Panc1 (cell line): ENCODE measurements around the gene DLL3. TPM values are rescaled to one million over a fixed set of nuclear protein-coding genes. Genes with fewer than 3 reads are reported as not detected.

Experiments
- ATAC-seq: fragments of 200-7000 bp; cut with Tn5 transposase; 2 replicates; pipeline ENCODE4 v1.9.1; 2020; ENCODE audit warnings: mild to moderate bottlenecking, moderate library complexity
- BruUV-seq: library from RNA; stranded (reverse); fragments of 400-500 nt; replicated peaks from 2 replicates; lab custom pipeline; 2021; lab: Mats Ljungman, UMichigan
- CTCF ChIA-PET: fragments of 300-600 bp; sonication (Branson Sonifier 250); formaldehyde crosslinking; loops from one replicate; lab custom pipeline; 2022; ENCODE audit warnings: antibody characterized with exemption; lab: Charles Lee
- POLR2A ChIA-PET: fragments of 300-600 bp; sonication (Branson Sonifier 250); formaldehyde crosslinking; loops from one replicate; lab custom pipeline; 2022; ENCODE audit warnings: antibody characterized with exemption; lab: Charles Lee
- DNase-seq: peaks from one replicate; pipeline ENCODE4 v3.0.0-alpha.2; 2010; ENCODE audit warnings: low read depth, low spot score
- H3K27ac ChIP-seq: 2 replicates; pipeline ENCODE4 v1.5.1; 2011; ENCODE audit warnings: mild to moderate bottlenecking, low read length, inconsistent platforms
- H3K27me3 ChIP-seq: fragments of 200-500 bp; sonication (Bioruptor generic); 2 replicates; pipeline ENCODE4 v1.6.0; 2014; ENCODE audit warnings: low read length, inconsistent platforms; ENCODE audit not compliant: control insufficient read depth, insufficient read depth
- H3K36me3 ChIP-seq: fragments of 200-500 bp; sonication (Bioruptor generic); 2 replicates; pipeline ENCODE4 v1.5.1; 2014; ENCODE audit warnings: inconsistent platforms, mild to moderate bottlenecking, low read length, moderate library complexity; ENCODE audit not compliant: control insufficient read depth, insufficient read depth
- H3K4me1 ChIP-seq: 2 replicates; pipeline ENCODE4 v1.5.1; 2011; ENCODE audit warnings: inconsistent platforms, mild to moderate bottlenecking, low read length, moderate library complexity; ENCODE audit not compliant: control insufficient read depth, insufficient read depth
- H3K4me3 ChIP-seq, 2 experiments: 2 replicates each; pipeline ENCODE4 v1.5.1; 2011 to 2012; ENCODE audit warnings: low read depth in 2 of 2, low read length in 2 of 2, mild to moderate bottlenecking in 2 of 2, inconsistent platforms in 1 of 2, moderate library complexity in 1 of 2
- H3K9me3 ChIP-seq: fragments of 200-500 bp; sonication (Bioruptor generic); 2 replicates; pipeline ENCODE4 v1.5.1; 2014; ENCODE audit warnings: low read depth, mild to moderate bottlenecking, inconsistent platforms, low read length, moderate library complexity; ENCODE audit not compliant: control insufficient read depth, insufficient read depth
- CTCF ChIP-seq: fragments of 450-650 bp; IDR thresholded peaks from 2 replicates; pipeline ENCODE4 v1.5.1; 2017; ENCODE audit warnings: mild to moderate bottlenecking
- POLR2AphosphoS5 ChIP-seq: IDR thresholded peaks from 2 replicates; pipeline ENCODE4 v1.6.1; 2012; ENCODE audit warnings: mild to moderate bottlenecking, low read depth, low read length, moderate library complexity
- REST ChIP-seq, 2 experiments: IDR thresholded peaks; 2 replicates each; pipeline ENCODE4 v1.6.1; 2011 to 2012; ENCODE audit warnings: low read depth in 2 of 2, control low read depth in 1 of 2, low read length in 1 of 2, mild to moderate bottlenecking in 1 of 2, moderate library complexity in 1 of 2; ENCODE audit not compliant: insufficient read depth in 1 of 2
- SIN3A ChIP-seq: IDR thresholded peaks from 2 replicates; pipeline ENCODE4 v1.6.1; 2012; ENCODE audit warnings: low read depth, mild to moderate bottlenecking, low read length, moderate library complexity, borderline replicate concordance; ENCODE audit not compliant: insufficient read depth
- TCF7L2 ChIP-seq: IDR thresholded peaks from 2 replicates; pipeline ENCODE4 v1.6.1; 2011; ENCODE audit warnings: mild to moderate bottlenecking, low read depth, low read length, inconsistent platforms
- in situ Hi-C: cut with HindIII; loops from 2 replicates; pipeline ENCODE4 v1.10.0; 2016; ENCODE audit warnings: low sequenced_read_pairs, low pct_unique_long_range_greater_than_20kb
- intact Hi-C: fragments of 100-400 bp; cut with micrococcal nuclease; formaldehyde crosslinking; loops from one replicate; pipeline ENCODE4 v1.10.0; 2022; ENCODE audit not compliant: unreplicated experiment
- total RNA-seq: library from RNA; stranded (reverse); gene quantifications from one replicate; pipeline ENCODE4 v1.2.1, GENCODE V29; 2021; ENCODE audit not compliant: unreplicated experiment

The DLL3 gene
- total RNA-seq, 1 experiment from 2014 or later = 76.9 TPM

- Histone ChIP-seq H3K27ac (no peak overlapping the region), H3K36me3 (no peaks in the 10 kb centered on the region), H3K4me3 (no peak overlapping the region), H3K4me1 (peaks cover 23% of the 10 kb centered on the region), H3K27me3 (peaks cover 8% of the 10 kb centered on the region), H3K9me3 (no peaks in the 10 kb centered on the region)
- in situ Hi-C loops = loop anchor here (5.0 kb wide), 6 partner anchors 42 to 342 kb away; partner anchors contain the start of genes EID2, MED29 and PAF1
- intact Hi-C loops = no loop called here
- TF ChIP-seq CTCF = no peak
- TF ChIP-seq TCF7L2 = no peak
- TF ChIP-seq POLR2AphosphoS5 = no peak
- no peak for TF ChIP-seq REST (IDR thresholded peaks at IDR 0.05; ENCODE audit: insufficient read depth in 1 of 2, low read depth in 2 of 2, low read length in 1 of 2)
- TF ChIP-seq SIN3A = no peak
- BruUV-seq = no TSS peak
- ATAC-seq (no peak), DNase-seq (no peak)
- POLR2A ChIA-PET = interaction anchor here (0.5 to 3.7 kb wide), 11 partner anchors 9 to 333 kb away, joined by 3 to 43 read pairs (median 5); partner anchors contain the start of genes DYRK1B, RPS16, SELENOV and SUPT5H
- CTCF ChIA-PET = interaction anchor here (0.6 to 4.9 kb wide), 24 partner anchors 8 to 719 kb away, joined by 3 to 104 read pairs (median 5); partner anchors contain the start of genes EID2B and RPS16
These were observed 1.8 kb downstream of the DLL3 start for GRCh38 chr19:39500543-39500942.

GRCh38 chr19:39501340-39501739 is 2.6 kb downstream of the DLL3 start:
- POLR2A ChIA-PET = interaction anchor here (0.5 to 3.7 kb wide), 8 partner anchors 12 to 332 kb away, joined by 3 to 43 read pairs (median 4); partner anchors contain the start of genes DYRK1B, RPS16 and SELENOV
- peaks cover 8% of the 10 kb centered on the region for H3K27me3 ChIP-seq
- no peak for TF ChIP-seq SIN3A
- TF ChIP-seq CTCF = no peak
- TF ChIP-seq TCF7L2 = no peak
- TF ChIP-seq POLR2AphosphoS5 = no peak
- TF ChIP-seq REST (IDR thresholded peaks at IDR 0.05; ENCODE audit: insufficient read depth in 1 of 2, low read depth in 2 of 2, low read length in 1 of 2) = no peak
- no peak overlapping the region for H3K4me3 ChIP-seq
- no peaks in the 10 kb centered on the region for H3K36me3 ChIP-seq
- CTCF ChIA-PET = interaction anchor here (0.6 to 4.9 kb wide), 12 partner anchors 7 to 104 kb away, joined by 3 to 104 read pairs (median 10); partner anchors contain the start of genes EID2B and RPS16
- intact Hi-C loops (no loop called here), in situ Hi-C loops (loop anchor here (5.0 kb wide), 6 partner anchors 41 to 341 kb away; partner anchors contain the start of genes EID2, MED29 and PAF1)
- no peak overlapping the region for H3K27ac ChIP-seq
- no peaks in the 10 kb centered on the region for H3K9me3 ChIP-seq
- ATAC-seq (no peak), DNase-seq (no peak)
- H3K4me1 ChIP-seq = peaks cover 24% of the 10 kb centered on the region
- no TSS peak for BruUV-seq
